Peyer's patch (tissue), 4 donors: ENCODE results near the gene FAM131C.

Experiments
- POLR2A ChIP-seq, 2 donors: fragments of 450-650 bp; IDR thresholded peaks; one replicate each; pipeline ENCODE4 v1.5.1; 2017; ENCODE audit warnings: antibody characterized with exemption in 2 of 2, mild to moderate bottlenecking in 2 of 2, moderate library complexity in 2 of 2
- TF ChIP-seq, protein P1 (sequence below), 6 experiments: fragments of 450-650 bp in 4 of 6; fragments of 200-600 bp in 2 of 6; sonication (generic) in 1 of 6; IDR thresholded peaks; one replicate each; pipeline ENCODE4 v1.5.1; 2017 to 2019; ENCODE audit warnings: antibody characterized with exemption in 6 of 6, mild to moderate bottlenecking in 3 of 6, moderate library complexity in 1 of 6

DNA sequence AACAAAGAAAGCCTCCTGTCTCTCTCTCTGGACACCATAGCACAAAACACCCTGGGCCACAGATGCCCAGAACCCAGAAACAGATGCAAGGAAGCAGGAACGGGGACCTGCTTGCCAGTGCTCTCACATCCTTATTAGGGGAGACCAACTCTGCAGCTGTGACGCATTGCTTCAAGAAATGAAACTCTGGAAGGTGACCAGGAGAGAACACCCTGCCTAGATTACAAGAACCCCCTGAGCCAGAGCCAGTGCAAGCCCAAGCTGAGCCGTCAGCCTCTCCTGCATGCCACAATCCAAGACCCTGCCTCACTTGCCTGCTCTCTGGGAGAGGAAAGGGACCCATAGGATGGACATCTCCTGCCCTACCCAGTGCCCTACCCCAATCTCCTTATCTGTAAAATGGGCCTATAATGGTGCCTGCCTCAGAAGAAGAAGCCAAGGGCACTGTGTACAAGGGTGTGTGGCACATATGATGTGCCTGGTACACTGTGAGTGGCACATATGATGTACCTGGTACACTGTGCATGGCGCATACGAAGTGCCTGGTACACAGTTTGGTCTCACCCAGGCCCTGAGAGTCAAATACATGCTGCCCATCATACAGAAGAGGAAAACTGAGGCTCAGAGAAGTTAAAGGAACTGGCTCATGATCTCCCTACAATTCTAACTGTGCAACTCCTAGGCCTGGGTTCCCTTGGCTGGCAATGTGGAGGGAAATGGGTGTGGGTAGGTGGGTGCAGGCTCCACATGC is 16.8 kb upstream of the FAM131C start:
- TF ChIP-seq, protein P1, sequence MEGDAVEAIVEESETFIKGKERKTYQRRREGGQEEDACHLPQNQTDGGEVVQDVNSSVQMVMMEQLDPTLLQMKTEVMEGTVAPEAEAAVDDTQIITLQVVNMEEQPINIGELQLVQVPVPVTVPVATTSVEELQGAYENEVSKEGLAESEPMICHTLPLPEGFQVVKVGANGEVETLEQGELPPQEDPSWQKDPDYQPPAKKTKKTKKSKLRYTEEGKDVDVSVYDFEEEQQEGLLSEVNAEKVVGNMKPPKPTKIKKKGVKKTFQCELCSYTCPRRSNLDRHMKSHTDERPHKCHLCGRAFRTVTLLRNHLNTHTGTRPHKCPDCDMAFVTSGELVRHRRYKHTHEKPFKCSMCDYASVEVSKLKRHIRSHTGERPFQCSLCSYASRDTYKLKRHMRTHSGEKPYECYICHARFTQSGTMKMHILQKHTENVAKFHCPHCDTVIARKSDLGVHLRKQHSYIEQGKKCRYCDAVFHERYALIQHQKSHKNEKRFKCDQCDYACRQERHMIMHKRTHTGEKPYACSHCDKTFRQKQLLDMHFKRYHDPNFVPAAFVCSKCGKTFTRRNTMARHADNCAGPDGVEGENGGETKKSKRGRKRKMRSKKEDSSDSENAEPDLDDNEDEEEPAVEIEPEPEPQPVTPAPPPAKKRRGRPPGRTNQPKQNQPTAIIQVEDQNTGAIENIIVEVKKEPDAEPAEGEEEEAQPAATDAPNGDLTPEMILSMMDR (IDR thresholded peaks at IDR 0.05) = no peak
- TF ChIP-seq POLR2A (IDR thresholded peaks at IDR 0.05) = no peak
